ENCODE data around the gene TAF10.

GRCh38 chr11:6652182-6652581 is 40.2 kb upstream of the TAF10 start:
- TF ChIP-seq CTCF (IDR thresholded peaks at IDR 0.05; ENCODE audit: low read length) (no peak), EZH2 (IDR thresholded peaks at IDR 0.05; ENCODE audit: borderline replicate concordance, low read length) (no peak)
